NCI-H748 (cell line): ENCODE results near the gene DCD.

Experiments used
- DNase-seq: peaks from one replicate; lab custom pipeline; 2025; ENCODE audit not compliant: unreplicated experiment; lab: John Stamatoyannopoulos, UW

DCD gene

DNA sequence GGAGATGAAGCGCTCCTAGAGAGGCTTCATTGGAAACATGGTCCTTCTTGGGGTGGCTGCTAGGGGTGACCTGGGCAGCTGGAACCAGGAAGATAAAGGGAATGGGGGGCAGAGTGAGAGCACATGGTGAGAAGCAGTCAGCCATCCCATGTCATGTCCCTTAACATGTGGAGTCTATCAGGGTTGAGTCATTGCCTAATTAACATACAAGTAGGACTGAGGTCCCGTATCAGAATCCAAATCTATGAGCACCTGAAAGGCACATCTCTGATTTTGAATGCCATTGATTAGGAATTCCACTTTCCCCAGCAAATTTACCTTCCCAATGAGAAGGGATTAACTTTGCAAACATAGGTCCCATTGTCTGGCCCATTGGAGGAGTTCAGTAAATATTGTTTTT is 39.4 kb downstream of the DCD start:
- DNase-seq: no peak

DNA sequence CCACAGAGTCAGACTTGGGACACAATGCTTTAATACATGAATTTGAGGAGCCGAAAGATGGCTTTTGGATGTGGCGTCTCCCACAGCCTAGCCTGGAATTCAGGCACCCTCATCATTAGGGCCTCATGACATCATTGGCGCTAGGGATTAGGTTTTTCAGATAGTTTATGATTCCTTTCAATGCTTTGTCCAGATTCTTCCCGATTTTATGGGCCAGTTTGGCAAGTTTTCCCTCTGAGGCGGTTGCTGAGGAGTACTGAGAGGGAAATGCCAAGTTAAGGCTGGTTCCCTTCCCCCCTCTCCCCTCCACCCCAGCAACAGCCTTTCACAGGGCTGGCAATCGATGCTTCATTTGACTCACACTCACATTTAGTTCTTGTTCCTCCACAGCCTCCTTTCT is 40.0 kb downstream of the DCD start:
- DNase-seq: no peak

DNA sequence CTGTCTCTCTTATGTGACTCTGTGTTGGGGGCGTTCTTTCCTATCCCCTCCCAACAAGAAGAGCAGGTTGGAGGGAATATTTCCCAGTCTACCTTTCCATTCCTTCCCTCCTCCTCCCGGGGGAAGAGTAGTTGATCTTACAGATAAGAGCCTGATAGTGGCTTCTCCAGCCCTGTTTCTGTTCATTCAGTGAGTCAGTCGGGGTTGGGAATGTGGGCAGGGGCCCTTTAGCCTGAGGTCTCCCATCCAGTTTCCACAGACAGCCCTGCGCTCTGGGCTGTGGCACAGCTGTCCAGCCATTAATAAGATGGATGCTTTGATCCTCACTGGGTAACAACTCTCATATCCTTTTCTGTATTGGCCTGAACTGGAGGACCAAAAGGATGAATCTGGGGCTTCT is 41.6 kb downstream of the DCD start:
- no peak for DNase-seq

DNA sequence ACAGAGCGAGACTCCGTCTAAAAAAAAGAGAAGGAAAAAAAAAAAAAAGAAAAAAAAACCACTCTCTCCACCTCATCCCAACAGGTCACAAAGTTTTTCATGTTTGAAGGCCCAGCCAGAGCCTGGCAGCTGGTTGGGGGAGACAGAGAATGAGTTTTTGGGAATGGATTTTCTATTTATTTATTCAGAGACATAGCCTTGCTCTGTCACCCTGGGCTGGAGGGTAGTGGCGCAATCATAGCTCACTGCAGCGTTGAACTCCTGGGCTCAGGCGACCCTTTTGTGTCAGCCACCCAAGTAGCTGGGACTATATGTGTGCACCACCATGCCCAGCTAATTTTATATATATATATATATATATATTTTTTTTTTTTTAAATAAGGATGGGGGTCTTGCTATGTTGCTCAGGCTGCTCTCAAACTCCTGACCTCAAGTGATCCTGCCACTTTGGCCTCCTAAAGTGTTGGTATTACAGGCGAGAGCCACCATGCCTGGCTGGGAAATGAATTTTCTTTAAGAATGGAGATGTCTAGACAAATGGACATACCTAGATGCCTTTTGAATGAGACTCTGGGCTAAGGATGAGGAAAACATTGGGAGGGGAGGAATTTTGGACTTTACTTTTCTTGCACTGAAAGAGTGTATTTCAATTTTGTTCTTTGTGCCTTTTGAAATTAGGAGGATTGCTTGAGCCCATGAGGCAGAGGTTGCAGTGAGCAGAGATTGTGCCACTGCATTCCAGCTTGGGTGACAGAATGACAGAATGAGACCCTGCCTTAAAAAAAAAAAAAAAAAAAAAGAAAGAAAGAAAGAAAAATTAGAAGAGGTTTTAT is 42.8 kb downstream of the DCD start:
- no peak for DNase-seq

DNA sequence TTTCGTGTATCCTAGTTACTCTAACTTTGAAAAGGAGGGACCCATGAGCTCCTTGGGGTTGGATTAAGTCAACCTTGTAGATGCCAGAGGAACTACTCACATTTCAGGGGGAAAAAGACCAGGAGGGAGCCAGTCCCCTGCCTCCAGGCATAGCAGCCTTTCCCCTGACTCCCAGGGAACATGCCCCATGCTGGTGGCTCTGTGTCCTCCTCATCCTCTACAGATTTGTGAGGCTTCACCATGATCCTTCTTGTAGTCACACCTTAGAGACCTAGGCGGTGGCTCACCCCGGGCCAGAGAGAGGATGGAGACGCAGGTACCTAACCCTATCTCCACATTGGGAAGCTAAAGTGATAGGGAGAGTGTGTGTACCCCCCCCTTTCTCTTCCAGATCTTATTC is 43.7 kb downstream of the DCD start:
- no peak for DNase-seq

DNA sequence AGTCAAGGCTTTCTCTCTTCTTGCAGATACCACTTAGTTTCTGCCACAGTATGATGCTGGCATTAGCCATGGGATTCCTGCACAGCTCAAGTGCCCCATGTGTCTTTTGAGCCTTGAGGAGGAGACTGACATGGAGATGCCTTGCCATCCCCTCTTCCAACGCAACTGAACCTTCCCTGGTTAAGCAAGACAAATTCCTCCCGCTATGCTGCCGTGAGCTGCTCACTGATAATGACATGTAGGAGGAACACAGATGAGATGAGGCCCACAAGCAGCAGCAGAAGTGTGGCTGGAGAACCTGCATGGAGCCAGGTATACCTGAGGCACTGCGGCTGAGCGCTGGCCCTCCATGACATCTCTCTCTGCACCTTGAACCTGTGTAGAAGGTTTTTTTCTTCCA is 44.3 kb downstream of the DCD start:
- no peak for DNase-seq

DNA sequence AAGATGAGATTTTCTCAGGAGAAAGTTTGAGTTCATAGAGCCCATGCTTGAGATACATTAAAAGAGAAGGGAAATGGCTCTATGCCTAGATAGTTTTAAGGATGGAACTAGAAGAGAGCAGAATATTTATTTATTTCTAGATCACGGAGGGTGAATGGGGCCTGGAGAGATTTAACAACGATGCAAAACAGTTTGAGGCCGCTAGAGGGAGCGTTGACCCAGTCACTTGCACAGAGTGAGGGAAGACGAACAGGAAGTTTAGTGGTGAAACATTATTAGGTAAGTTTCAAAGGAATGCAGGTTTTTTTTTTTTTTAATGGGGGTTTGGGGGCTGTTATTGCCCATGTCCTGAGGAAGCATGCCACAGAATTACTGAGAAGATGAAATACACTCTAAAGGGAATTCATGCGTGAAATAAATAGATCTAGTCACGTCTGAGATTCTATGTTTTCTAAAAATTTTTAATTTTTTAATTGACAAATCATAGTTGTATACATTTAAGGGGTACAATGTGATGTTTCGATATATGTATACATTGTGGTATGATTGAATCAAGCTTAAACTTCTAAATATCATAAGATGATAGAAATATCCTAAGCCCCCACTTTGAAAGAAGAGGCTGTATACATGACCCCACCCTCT is 44.9 kb downstream of the DCD start:
- DNase-seq: peak; percentile 44

DNA sequence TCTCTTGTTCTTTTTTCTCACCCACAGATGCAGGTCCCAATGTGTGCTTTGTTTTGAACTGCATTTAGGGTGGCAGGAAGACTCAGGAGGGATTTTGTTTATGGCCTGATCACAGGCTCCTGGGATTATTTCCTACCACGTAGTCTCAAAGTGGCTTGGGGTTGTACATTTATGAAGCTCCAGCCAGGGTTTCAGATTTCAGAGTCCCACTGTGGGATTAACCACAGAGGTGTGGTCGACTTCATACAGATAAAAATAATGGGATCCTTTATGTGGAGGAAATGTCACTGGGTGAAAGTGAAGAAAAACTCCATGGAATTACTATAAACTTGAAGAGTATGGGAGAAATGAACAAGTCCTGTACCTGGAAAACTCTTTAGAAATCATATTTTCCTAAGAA is 45.5 kb downstream of the DCD start:
- no peak for DNase-seq

DNA sequence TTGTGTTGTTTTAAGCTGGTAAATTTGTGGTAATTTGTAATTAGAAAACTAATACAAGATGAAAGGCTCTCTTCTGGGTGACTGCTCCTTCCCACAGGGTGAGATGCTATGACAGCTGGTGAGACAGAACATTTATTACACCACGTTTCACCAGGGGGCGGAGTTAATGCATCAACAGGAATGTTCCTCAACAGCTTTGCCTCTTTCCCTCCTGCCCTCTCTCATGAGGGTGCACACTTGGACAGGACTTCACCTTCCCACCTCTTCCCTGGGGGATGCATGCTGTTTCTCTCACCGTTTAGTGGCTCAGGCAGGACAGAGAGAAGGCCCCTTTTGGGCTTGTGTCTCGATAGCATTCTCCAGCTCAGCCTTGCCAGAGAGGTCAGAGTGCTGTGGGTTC is 46.3 kb downstream of the DCD start:
- DNase-seq: no peak

DNA sequence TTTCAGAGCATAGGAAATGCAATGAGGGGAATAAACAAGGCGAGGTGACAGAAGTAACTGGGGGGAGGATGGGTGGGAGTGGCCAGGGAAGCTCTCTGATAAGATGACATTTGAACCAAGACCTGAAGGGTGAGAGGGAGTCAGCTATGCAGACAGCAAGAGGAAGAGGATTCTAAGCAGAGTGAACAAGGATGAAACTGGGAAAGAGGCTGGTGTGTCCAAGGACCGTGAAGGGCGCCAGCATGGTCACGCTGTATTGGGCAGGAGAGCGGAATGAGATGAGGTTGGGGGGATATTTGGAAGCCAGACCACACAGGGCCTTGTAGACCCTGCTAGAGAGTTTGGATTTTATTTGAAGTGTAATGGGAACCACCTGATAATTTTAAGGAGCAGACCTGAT is 49.2 kb downstream of the DCD start:
- no peak for DNase-seq

DNA sequence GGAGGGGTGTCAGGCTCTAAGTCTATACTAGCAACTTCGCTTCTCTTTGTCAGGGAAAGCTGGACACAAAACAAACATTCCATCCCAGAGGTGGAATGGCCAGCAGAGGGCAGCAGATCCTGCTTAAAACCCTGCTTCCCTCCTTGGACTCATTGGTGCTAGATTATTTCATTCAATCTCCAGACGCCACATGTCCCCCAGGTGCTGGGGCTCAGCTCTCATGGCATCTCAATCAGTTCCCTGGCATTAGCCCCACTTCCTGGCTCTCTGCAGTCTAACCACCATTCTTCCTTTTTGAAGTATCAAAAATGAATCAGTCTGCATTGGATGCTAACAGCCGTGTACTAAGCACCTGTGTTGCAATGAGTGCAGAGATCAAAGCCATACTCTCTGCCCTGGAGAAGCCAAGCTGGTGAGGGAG is 51.6 kb downstream of the DCD start:
- peak; percentile 60 for DNase-seq

DNA sequence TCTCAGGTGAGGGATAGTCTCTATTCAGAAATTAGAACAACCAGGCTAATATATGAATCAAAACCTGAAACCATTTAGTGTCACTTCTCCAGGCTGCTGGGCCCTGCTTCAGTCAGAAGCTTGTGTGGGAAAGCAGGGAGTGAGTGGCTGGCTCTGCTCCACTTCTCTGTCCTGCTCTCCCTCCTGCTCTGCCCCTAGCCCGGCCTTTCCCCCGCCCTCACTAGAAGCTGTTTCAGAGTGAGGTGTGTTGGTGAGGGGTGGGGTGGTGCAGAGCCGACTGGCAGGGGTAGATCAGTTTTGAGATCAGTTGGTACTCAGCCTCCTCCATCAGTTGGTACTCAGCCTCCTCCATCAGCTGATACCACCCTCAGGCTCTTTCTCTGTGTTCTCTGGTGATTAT is 52.7 kb downstream of the DCD start:
- no peak for DNase-seq
